A673 (cell line): Measurements from ENCODE around the gene PYGL.

Experiments
- CTCF ChIP-seq: fragments of 300-800, 200-600 bp; sonication (generic); conservative IDR thresholded peaks from 2 replicates; pipeline ENCODE4 v1.5.1; 2017; ENCODE audit warnings: low read depth, mild to moderate bottlenecking, antibody characterized with exemption, low read length, moderate library complexity, mixed read lengths
- EZH2 ChIP-seq: fragments of 200-600 bp; sonication (generic); IDR thresholded peaks from 2 replicates; pipeline ENCODE4 v1.6.1; 2017; ENCODE audit warnings: borderline replicate concordance, low read depth, mild to moderate bottlenecking, mixed read lengths, antibody characterized with exemption, low read length; ENCODE audit not compliant: poor library complexity, severe bottlenecking

GRCh38 chr14:50944647-50945413 lies 547 bp upstream of the PYGL start:
- TF ChIP-seq EZH2 (no peak), CTCF (no peak)
